Uterus (tissue), 2 donors: ENCODE results near the gene ENOSF1.

Experiments
- POLR2A ChIP-seq, 2 donors: fragments of 450-650 bp; IDR thresholded peaks; one replicate each; pipeline ENCODE4 v1.6.1; 2016; ENCODE audit warnings: antibody characterized with exemption in 2 of 2, mild to moderate bottlenecking in 1 of 2, moderate library complexity in 1 of 2
- TF ChIP-seq, protein P1 (sequence below), 4 experiments: fragments of 200-600 bp in 2 of 4; fragments of 450-650 bp in 2 of 4; sonication (generic) in 2 of 4; IDR thresholded peaks; one replicate each; pipeline ENCODE4 v1.5.1; 2016 to 2019; ENCODE audit warnings: antibody characterized with exemption in 4 of 4, mild to moderate bottlenecking in 2 of 4, moderate library complexity in 1 of 4

DNA sequence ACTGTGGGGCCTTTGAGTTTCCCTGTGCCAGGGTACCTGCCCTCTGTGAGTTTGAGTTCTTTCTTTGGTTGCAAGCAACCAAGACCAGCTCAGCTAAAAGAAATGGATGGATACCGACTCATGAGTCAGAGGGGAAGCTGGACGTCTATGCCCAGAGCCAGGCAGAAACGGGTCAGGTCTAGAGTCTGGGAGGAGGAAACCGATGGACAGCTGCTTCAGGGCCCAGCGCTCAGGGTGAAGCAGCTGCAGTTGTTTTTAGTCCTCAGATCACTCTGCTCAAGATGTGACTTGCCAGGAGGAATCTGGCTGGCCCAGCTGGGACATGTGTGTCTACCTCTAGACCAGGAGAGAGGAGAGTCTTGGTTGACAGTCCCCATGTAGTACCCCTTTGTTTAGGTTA is 65.1 kb downstream of the ENOSF1 start:
- no peak for TF ChIP-seq POLR2A (IDR thresholded peaks at IDR 0.05)
- TF ChIP-seq, protein P1, sequence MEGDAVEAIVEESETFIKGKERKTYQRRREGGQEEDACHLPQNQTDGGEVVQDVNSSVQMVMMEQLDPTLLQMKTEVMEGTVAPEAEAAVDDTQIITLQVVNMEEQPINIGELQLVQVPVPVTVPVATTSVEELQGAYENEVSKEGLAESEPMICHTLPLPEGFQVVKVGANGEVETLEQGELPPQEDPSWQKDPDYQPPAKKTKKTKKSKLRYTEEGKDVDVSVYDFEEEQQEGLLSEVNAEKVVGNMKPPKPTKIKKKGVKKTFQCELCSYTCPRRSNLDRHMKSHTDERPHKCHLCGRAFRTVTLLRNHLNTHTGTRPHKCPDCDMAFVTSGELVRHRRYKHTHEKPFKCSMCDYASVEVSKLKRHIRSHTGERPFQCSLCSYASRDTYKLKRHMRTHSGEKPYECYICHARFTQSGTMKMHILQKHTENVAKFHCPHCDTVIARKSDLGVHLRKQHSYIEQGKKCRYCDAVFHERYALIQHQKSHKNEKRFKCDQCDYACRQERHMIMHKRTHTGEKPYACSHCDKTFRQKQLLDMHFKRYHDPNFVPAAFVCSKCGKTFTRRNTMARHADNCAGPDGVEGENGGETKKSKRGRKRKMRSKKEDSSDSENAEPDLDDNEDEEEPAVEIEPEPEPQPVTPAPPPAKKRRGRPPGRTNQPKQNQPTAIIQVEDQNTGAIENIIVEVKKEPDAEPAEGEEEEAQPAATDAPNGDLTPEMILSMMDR (IDR thresholded peaks at IDR 0.05) = no peak
